HG02884 (cell line): ENCODE data around the gene BRD4.

Experiments used
- ATAC-seq: cut with Tn5 transposase; IDR thresholded peaks from one replicate; pipeline ENCODE4 v1.9.1; 2021; ENCODE audit warnings: mild to moderate bottlenecking, moderate library complexity; ENCODE audit not compliant: unreplicated experiment

BRD4 gene

DNA sequence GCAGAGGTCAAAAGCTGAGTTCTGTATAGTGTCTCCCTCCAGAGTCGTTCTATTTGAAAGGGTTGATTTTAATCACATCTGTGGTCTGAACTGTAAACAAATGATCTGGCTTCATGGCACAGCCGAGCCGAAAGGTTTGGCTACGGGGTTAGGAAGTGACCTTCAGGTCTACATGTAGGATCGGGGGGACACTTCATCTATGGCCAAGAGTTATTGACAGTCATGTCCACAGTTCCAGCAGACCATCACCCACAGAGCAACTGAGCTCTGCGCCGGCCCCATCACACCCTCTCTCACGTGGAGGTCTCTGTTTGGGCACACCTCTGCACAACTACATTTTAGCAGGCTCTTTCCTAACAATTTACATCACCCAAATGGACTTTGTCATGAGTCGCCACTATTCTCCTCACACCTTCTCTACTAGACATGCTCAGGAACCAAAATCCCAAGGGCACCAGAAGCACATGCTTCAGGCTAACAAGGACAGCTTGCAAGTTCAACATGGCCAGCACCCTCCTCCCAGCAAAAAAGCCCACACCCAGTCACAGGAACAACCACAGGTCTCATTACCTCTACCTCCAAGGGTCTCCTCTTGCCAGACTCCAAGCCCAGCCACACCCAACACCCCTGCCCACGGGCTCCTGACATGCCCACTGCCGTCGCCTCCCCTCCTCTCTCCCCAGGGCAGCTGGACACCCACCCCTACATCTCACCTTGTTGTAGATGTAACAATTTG, 64.0 kb downstream of the BRD4 start:
- ATAC-seq = no peak

DNA sequence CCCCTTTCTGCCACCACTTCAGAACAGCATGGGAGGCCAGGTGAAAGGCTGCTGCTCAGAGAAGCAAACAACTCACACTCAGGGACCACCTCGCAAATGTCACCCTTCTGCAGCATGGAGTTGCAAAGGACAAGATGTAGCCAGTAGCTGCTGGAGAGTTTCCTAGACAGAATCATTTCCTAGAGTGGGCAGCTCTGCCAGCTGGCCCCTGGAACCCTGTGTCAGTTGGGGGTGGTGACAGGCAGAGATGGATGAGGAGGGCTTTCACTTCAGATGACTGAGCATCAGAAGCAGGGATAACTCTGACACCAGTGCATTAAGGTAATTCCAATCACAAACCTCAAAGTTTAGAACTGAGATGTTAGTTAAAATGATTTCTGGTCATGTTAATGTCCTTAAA, 65.7 kb downstream of the BRD4 start:
- ATAC-seq = no peak

DNA sequence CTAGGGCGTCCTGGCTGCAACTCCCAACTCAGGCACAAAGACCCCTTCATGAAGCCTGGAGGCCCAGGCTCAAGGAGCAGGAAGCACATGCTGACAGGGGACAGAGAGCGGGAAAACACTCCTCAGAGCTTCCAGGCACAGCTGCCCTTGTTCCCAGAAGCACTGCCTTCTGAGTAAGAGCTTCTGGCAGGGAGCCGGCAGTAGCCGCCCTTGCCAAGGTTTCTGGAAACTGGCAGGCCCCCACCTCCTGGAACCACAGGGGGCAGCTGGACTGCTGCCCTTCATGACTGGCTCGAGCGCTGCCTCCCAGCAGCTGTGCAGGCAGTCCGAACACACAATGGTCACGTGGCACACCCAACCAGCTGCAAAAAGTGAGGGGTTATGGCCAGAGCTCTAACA, 66.5 kb downstream of the BRD4 start:
- no peak for ATAC-seq

DNA sequence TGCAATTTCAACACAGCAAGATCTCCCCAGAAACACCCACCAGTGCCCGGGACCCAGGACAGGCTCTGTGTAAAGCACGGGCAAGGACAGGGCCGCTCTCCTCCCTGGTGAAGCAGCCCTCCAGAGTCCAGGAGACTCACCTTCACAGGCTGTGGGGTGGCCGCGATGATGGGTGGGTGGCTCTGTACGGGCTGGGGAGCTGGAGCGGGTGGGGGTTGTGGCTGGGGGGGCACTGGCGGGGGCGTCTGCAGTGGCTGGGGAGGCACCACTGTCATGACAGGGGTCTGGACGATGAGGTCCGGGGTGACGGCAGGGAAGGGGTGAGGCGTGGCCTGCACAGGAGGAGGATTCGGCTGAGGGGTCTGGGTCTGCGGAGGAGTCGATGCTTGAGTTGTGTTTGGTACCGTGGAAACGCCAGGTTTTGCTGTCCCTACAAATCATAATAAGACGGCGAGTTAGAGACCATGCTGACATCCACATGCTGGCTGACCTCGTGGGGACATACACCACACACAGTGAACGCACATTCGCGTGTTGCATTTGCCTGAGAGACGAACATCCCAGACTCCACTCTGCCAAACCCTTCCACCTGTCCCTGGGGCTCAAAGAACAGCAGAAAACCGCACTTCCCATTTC, 67.0 kb downstream of the BRD4 start:
- no peak for ATAC-seq

DNA sequence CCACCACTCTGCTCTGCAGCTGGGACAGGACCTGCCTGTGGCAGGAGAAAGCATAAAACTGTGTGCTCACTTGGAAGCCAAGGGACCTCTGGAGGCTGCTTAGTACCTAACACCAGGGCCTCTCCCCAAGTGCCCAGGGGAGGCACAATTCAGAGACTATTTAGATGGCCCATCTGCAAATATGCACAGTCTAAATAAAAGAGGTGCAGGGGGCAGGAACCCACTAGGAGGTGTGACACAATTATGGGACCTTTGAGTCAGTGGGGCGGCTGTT, 67.5 kb downstream of the BRD4 start:
- no peak for ATAC-seq

DNA sequence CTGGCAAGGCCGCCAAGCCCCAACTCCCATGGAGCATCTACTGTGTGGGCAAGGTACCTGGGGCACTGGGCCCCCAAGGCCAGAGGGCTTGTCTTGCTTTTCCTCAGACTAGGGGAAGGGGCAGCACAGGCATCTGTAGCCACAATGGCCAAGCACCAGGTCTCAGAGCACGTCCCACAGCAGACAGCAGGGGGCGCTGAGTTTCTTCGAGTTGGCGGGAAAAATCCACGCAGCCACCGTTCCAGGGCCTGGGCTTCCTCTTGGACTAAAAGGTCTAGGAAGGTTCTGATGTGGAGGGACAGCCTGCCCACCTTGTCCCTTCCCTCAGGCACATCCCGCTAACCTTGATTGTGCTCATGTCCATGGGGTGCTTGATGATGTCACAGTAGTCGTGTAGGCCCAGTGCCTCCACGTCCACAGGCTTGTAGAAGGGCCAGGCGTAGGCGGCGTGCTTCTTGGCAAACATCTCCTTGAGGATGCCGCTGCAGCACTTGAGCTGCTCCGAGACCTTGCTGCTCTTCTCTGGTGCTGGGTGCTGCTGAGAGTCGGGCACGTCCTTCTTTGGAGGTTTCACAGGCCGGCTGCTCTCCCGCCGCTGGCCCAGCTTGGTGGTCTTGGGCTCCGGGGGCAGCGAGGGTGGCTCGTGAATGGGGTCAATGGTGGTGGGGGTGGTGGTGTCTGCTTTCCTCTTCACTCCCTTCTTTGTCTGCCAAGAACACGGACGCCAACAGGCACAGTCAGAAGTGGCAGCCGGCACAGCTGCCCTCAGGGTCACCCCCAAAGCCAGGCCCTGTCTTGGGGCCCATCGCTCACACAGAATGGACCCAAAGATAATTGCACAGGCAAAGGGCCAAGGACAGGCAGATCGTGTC, 68.0 kb downstream of the BRD4 start:
- no peak for ATAC-seq

DNA sequence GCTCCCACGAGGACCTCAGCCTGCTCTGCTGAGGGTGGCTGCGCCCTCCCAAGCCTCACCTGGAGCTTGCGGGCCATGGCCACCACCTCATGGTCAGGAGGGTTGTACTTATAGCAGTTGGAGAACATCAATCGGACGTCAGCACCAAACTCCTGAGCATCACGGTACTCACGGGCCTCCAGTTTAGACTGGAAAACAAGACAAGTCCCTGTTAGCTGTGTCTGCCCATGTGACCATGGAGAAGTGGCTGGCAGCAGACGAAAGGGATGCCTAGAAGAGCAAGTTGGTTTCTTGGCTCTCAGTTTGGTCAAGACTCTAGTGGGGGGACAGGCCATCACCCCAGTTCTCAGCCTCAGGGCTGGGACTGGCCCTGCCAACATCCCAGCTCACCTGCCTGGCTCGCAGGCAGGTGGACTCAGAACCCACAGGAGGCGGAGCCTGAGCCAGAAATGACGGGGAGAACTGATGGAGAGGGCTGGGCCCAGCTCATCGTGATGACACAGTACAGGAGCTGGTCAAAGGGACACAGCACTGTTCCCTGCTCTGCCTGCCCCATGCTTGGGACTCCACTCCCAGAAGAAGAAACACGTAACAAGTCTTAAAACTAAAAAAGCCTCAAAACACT, 68.9 kb downstream of the BRD4 start:
- ATAC-seq = no peak

DNA sequence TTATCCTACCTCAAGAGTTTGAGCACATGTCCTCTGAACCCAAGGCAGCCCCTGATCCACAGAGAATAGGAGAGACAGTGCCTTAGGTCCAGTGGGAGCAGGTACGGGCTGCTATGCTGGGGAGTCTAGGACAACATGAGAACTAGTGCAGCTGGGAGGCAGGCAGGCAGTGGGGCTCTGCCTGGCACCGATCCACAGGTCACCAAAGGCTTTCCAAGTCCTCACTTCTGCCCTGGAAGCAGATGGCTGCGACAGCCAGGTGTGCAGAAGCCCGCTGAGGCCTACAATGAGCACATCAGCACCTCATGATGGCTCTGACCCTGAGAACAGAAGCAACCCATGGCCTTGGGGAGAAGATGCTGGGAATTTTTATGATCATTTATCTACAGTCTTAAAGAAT, 70.3 kb downstream of the BRD4 start:
- no peak for ATAC-seq

DNA sequence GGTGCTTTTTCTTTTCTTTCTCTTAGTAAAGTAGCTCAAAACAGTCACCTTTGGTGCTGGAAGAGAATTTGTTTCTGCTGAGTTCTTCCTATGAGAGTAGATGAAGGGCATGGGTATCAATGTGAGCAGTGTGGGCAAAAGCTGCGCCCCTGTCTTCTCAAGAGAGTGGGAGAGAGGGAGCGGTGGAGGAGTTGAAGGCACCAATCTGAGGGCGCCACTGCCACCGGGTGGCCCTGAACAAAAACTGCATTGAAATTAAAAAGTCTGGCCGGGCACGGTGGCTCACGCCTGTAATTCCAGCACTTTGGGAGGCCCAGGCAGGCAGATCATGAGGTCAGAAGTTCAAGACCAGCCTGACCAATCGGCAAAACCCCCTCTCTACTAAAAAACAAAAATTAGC, 71.4 kb downstream of the BRD4 start:
- no peak for ATAC-seq

DNA sequence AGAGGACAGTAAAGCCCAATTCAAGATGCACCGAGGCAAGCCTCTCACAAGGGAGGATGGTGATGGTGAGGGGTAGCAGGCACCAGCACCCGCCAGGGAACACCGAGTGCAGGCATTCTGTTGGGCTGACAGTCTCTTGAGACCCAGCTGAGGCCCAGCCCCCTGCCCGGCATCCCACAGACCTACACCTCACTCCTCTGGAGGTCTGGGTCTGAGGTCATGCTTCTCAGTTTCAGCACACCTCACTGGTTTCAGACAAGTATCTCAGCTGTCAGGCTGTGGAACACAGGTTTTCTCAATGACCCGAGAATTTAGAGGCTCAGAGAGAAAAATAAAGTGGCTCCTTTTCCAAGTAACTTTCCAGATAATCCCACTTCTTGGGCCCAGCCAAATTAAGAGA, 72.4 kb downstream of the BRD4 start:
- ATAC-seq = no peak

DNA sequence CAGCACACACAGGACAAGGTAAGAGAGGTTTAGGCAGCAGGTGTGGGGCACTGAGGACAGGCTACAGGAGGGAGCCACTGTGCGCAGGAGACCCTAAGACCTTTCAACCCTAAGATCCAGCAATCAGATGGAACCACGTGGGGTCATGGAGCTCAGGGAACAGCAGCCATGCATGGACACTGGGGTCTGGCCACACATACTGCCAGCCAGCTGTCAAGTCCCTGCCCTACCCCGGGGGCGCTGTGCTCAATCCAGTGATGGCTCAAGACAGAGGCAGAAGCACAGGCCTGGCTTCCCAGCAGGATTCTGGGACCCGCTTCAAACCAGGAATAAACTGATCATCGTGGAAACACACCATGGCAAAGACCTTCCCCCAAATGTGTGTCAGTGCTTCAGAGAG, 74.6 kb downstream of the BRD4 start:
- ATAC-seq = no peak

DNA sequence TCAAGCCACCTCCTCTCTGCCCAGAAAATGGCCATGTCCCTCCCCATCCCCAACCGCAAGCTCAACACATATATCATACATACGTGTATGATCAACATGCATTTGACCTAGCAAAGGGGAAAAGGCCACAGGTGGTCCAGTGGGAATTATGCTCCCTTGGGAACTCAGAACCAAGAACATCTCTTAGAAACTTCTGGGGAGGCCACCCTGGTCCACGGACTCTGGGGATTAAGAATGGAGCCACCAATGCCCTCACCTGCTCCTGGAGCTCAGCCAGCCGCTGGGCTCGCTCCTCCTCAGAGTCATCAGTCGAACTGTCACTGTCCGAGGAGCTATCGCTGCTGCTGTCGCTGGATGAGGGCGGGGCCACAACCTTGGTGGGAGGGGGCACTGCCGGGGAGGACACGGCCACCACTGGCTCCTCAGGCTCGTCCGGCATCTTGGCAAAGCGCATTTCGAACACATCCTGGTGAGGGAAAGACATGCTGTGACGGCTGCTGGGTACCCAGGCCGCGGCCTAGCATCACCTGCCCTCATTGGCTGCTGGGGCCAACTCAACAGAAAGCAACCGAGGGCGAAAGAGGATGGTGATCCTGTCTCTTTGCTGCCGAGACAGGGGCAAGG, 75.5 kb downstream of the BRD4 start:
- no peak for ATAC-seq

DNA sequence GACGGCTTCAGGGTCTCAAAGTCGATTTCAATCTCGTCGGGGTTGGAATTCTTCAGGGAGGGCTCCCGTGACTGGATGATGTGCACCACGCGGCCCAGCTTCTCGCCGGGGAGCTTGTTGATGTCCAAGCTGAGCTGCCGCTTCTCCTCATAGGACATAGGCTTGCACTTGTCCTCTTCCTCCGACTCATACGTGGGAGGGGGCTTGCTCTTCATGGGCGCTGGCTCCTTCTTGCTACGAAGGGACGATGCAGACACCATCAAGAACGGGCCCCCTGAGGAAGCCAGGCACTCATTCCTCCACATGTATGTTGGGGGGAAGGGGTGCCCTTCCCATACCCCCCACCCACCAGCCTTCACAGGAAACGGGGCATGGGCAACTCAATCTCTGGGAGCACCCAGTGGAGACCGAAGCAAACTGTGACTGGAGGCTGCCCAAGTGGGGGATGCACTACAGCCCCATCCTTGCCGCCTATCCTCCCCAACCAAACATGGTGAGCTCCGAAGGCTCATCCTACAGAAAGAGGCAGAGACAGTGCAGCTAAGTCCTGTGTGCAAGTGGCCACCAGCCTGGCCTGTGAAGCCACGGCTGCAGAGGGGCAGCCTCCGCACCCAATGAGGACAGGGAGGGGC, 76.9 kb downstream of the BRD4 start:
- ATAC-seq = no peak

DNA sequence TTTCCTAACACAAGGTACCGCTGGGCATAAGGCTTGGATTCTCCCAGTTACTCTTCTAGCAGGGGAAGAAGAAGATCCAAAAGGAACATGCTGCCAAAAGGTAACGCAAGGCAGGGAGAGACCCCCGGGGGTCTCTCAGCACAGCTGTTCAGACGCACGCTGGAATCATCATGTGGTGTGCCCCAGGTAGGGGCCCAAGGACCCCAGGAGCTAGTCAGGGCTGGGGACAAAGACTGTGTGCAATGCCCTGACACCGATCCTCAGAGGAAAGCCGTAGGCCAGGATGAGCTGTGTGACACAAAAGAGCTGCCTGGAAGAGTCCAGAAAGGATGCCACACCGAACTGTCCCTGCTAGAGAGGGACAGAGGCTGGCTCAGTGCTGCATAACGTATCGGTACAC, 77.8 kb downstream of the BRD4 start:
- no peak for ATAC-seq

DNA sequence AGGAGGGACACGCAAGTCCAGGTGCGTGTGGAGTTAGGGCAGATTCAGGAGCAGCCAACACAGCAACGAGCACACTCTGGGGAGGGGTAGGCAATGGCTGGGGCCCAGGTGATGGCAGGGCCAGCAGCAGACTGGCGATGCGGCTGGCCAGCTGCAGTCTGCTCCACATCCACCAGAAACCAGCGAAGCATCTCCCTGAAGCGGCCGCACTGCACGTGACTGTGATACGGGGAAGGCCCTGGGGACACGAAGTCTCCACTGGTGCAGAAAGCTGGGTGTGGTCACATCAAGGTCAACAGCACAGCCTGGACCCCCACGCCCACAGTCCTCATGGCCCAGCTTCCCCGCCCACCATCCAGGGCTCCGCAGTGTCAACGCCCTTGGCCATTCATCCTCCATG, 78.8 kb downstream of the BRD4 start:
- ATAC-seq = no peak

DNA sequence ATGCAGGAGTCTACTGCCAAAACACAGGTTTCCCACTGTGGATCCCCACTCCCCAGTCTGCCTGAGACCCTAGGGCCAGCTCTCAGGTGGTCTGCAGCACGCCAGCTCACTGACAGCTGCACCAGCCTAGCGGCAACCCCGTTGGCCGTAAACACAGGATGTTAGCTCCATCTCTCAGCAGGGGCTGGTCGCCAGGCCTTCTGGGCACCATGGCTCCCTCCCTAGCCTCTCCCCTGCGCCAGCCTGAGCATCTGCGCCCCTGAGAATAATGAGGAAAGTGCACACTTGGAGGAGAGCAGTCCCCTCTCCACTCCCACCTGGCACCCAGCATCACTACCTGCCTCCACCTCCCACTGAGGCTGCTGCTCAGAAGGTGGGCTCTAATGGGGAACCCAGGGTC, 79.3 kb downstream of the BRD4 start:
- no peak for ATAC-seq

DNA sequence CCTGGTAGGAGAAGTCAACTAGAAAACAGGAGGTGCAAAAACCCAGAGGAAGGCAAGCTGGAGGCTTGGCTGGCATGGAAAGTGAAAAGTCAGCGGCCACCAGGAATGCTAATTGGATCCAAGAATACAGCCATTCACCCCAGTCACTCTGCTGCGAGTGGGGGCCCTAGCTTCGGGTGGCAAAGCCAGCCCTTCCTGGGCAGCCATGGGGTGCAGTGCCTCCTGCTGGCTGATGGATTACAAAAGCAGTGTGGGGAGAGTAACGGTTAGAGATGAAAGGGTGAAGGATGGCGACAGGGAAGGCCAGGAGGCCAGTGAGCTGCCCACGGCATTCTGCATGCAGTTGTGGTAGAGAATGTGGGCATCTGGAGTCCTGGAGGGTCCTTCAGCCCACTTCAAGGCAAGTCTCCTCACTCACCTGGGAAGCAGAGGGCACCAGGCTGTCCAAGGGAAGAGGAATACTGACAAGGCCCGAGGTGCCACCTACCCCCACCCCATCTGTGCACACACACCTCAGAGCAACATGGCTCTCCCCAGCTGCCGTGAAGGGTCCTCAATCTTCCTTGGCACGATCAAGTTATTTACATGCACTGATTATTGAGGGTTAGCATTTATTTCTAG, 79.8 kb downstream of the BRD4 start:
- no peak for ATAC-seq

DNA sequence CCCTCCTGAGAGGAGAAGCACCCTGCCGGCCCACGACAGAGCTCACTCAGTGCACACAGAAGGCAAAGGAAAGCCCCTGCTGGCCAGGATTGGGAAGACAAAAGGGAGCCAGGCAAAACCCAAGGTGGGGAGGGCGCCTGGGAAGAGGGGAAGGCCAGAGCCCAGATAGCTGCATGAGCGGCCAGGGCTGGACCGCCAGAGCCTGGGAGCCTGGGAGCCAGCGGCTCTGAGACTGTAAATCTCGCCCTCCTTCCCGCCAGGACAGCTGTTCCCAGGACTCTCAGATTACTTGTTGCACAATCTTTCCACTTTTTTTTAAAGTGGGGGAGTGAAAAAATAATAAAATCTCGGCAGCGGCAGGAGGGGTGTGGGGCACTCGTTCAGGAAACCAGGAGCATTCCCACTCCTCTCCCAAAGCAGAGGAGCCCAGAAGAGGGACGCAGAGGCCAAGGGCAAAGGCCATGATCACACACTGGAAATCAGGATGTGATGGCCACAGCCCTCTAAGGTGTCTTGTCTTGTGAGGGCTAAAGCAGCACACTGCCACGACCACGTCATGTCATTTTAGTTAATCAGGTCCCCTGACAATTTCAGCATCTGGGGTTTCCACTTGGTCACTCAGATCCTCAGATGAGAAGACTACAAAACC, 80.5 kb downstream of the BRD4 start:
- no peak for ATAC-seq

DNA sequence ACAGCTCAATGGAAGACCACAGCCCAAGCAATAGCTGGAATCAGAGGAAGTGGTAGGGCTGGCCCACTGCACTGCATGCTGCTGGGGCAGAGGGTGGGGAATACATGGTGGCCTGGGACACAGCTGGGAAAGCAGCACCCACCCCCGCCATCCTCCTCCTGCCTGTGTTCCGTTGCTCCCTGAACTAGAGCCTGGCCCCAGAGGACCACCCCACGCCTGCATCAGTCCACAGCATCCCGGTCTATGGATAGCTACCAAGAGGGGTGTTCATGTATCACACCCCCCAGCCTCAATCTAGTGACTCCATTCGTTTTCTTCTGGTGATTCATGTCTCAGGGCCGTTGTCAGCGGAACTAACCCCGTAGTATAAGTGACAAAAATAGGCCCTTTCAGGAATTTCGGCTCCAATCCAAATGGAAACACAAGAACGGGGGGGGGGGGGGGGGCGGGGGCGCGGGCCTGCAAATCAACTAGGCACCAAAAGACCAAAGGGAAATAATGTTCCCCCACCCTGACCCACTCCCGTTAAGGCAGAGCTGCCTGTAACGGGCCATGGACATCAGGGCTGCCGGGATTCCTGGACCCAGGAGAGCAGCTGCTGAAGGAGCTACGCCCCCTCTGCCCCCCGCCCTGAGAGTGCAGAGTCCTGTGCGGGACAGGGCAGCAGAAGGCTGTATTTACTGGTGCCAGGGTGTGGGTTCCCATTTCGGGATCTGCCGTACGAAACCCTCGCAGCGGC, 81.2 kb downstream of the BRD4 start:
- ATAC-seq = no peak
